Kidney (tissue), 14 donors: ENCODE results near the gene PRKACB. TPM values are rescaled to one million over a fixed set of nuclear protein-coding genes. Genes with fewer than 3 reads are reported as not detected.

Experiments used
- DNase-seq, 5 donors: peaks; one replicate each; pipeline ENCODE4 v3.0.0-alpha.2; 2013 to 2020
- FAIRE-seq: peaks from 2 replicates; lab custom pipeline; 2012; peaks lifted over from hg19 to GRCh38; lab: Jason Lieb, UNC
- H3K27ac ChIP-seq, 2 donors: one replicate each; pipeline ENCODE4 v1.7.0; 2013; ENCODE audit warnings: low read depth in 2 of 2, low read length in 2 of 2, inconsistent platforms in 1 of 2
- H3K27me3 ChIP-seq: one replicate; pipeline ENCODE4 v1.7.1; 2013; ENCODE audit warnings: low read length, inconsistent platforms; ENCODE audit not compliant: control insufficient read depth, insufficient read depth
- H3K36me3 ChIP-seq, 3 donors: one replicate each; pipeline versions ENCODE4 v1.7.0 to v1.7.1; 2013; ENCODE audit warnings: low read length in 3 of 3, control low read depth in 1 of 3, inconsistent platforms in 1 of 3; ENCODE audit not compliant: insufficient read depth in 3 of 3, control insufficient read depth in 2 of 3
- H3K4me1 ChIP-seq, 3 donors: one replicate each; pipeline versions ENCODE4 v1.7.0 to v1.7.1; 2013; ENCODE audit warnings: low read length in 3 of 3, inconsistent platforms in 1 of 3, low read depth in 1 of 3; ENCODE audit not compliant: control insufficient read depth in 2 of 3, insufficient read depth in 2 of 3
- H3K4me3 ChIP-seq, 3 donors: one replicate each; pipeline versions ENCODE4 v1.7.0 to v1.8.1; 2013; ENCODE audit warnings: low read length in 3 of 3, control low read depth in 1 of 3, inconsistent platforms in 1 of 3
- H3K9ac ChIP-seq, 3 donors: one replicate each; pipeline versions ENCODE4 v1.7.0 to v1.7.1; 2013; ENCODE audit warnings: low read length in 3 of 3, control low read depth in 1 of 3, inconsistent platforms in 1 of 3
- H3K9me3 ChIP-seq, 3 donors: one replicate each; pipeline versions ENCODE4 v1.7.0 to v1.7.1; 2013; ENCODE audit warnings: low read length in 3 of 3, control low read depth in 1 of 3, inconsistent platforms in 1 of 3; ENCODE audit not compliant: control insufficient read depth in 2 of 3, insufficient read depth in 1 of 3
- intact Hi-C: fragments of 100-400 bp; cut with DNase I; formaldehyde crosslinking; loops from one replicate; pipeline ENCODE4 v1.11.1; 2022
- polyA plus RNA-seq: library from polyadenylated mRNA; stranded (reverse); fragments of 350-450 nt; fragmentation: Illumina TruSeq; extraction: RNeasy Lipid Tissue Mini Kit (QIAGEN cat#74804); gene quantifications from one replicate; pipeline ENCODE4 v1.2.3, GENCODE V29; 2014; ENCODE audit warnings: low read depth, low replicate concordance; ENCODE audit not compliant: insufficient read depth
- total RNA-seq: library from RNA; stranded (reverse); fragmentation: NEBNext Ultra II Directional; extraction: Animal tissue kit (Norgen Biotek cat#: 25700); gene quantifications from one replicate; pipeline ENCODE4 v1.2.1, GENCODE V29; 2021
- TF ChIP-seq, protein P1 (sequence below): IDR thresholded peaks from 3 replicates; pipeline ENCODE4 v1.5.1; 2012; ENCODE audit warnings: mild to moderate bottlenecking, moderate library complexity, borderline replicate concordance; ENCODE audit not compliant: insufficient read depth; ENCODE audit errors: extremely low read depth
- donor health status: control.
- donor health status: control.
- donor health status: control.
- donor health status: control.
- donor health status: control.
- donor health status: DM: yes; HTN: yes; CAD: no.
- donor health status: Normal renal cell carcinoma (clear cell type).

PRKACB gene
- total and polyA plus RNA-seq, 2 donors from 2014 or later, result 22.4 to 52.5 TPM

GRCh38 chr1:84259376-84259775 is 115.3 kb downstream of the PRKACB start:
- no peak for FAIRE-seq

GRCh38 chr1:84259989-84260388 is 115.9 kb downstream of the PRKACB start:
- intact Hi-C loops, result no loop called here
- H3K27me3 ChIP-seq, result no peaks in the 10 kb centered on the region
- FAIRE-seq (no peak), DNase-seq (no peak)
- H3K9me3 ChIP-seq, result no peaks in the 10 kb centered on the region
- H3K4me1 ChIP-seq, result no peaks in the 10 kb centered on the region
- no peaks in the 10 kb centered on the region for H3K36me3 ChIP-seq
- no peak overlapping the region for H3K9ac ChIP-seq
- H3K27ac ChIP-seq, result no peak overlapping the region
- TF ChIP-seq, protein P1, sequence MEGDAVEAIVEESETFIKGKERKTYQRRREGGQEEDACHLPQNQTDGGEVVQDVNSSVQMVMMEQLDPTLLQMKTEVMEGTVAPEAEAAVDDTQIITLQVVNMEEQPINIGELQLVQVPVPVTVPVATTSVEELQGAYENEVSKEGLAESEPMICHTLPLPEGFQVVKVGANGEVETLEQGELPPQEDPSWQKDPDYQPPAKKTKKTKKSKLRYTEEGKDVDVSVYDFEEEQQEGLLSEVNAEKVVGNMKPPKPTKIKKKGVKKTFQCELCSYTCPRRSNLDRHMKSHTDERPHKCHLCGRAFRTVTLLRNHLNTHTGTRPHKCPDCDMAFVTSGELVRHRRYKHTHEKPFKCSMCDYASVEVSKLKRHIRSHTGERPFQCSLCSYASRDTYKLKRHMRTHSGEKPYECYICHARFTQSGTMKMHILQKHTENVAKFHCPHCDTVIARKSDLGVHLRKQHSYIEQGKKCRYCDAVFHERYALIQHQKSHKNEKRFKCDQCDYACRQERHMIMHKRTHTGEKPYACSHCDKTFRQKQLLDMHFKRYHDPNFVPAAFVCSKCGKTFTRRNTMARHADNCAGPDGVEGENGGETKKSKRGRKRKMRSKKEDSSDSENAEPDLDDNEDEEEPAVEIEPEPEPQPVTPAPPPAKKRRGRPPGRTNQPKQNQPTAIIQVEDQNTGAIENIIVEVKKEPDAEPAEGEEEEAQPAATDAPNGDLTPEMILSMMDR, result no peak
- no peak overlapping the region for H3K4me3 ChIP-seq

More at GRCh38 chr1:84259376-84259775, 115.3 kb downstream of the PRKACB start:
- Histone ChIP-seq H3K36me3 (no peaks in the 10 kb centered on the region), H3K27ac (no peak overlapping the region), H3K9ac (no peak overlapping the region), H3K9me3 (no peaks in the 10 kb centered on the region), H3K4me1 (no peaks in the 10 kb centered on the region), H3K4me3 (no peak overlapping the region), H3K27me3 (no peaks in the 10 kb centered on the region)
- intact Hi-C loops, result no loop called here
- TF ChIP-seq, protein P1, result no peak
- DNase-seq, result no peak

GRCh38 chr1:84260852-84261518 is 116.9 kb downstream of the PRKACB start:
- DNase-seq (no peak), FAIRE-seq (no peak)
- intact Hi-C loops, result no loop called here
- TF ChIP-seq, protein P1, result no peak
- Histone ChIP-seq H3K9ac (no peak overlapping the region), H3K27ac (no peak overlapping the region), H3K27me3 (no peaks in the 10 kb centered on the region), H3K4me3 (no peak overlapping the region), H3K4me1 (no peaks in the 10 kb centered on the region), H3K9me3 (no peaks in the 10 kb centered on the region), H3K36me3 (no peaks in the 10 kb centered on the region)

DNA sequence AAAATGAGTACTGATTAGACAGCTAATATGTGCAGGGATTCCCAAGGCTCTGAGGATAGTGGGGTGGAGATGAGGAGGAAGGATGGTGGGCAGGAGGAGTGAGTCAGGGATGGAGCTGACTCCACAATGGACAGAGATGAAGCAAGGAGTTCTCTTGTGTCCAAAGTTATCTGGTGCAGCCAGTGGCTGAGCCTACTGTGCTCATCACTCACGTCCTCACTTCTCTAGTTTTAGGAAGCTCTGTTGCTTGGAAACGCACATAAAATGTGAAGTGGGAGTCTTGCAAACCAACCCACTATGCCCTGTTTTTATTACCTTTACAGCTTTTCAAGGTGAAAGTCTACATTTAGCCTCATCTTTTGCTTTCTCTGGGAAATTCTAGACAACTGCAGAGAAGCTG is 120.9 kb downstream of the PRKACB start:
- peak in 4 of 5 donors; percentile 37 to 78 (median 46) for DNase-seq
- FAIRE-seq, result no peak

More for the DNA sequence above, 120.9 kb downstream of the PRKACB start:
- Histone ChIP-seq H3K27ac (no peak overlapping the region), H3K9ac (no peak overlapping the region), H3K4me3 (no peak overlapping the region), H3K4me1 (peaks cover 0 to 3% (median 0%) of the 10 kb centered on the region in 3 donors), H3K9me3 (no peaks in the 10 kb centered on the region), H3K27me3 (no peaks in the 10 kb centered on the region), H3K36me3 (no peaks in the 10 kb centered on the region)
- TF ChIP-seq, protein P1, result no peak
- intact Hi-C loops, result no loop called here
